Measurements from ENCODE around the gene ADPRHL1.
A peak's percentile ranks its signal among the peaks of the same experiment; 100 is the strongest.
"Not testable (repeated sequence)": the region's sequence is repeated elsewhere in the genome, so short reads cannot be mapped to it uniquely, and the experiment has no call there.

Gene ADPRHL1

DNA sequence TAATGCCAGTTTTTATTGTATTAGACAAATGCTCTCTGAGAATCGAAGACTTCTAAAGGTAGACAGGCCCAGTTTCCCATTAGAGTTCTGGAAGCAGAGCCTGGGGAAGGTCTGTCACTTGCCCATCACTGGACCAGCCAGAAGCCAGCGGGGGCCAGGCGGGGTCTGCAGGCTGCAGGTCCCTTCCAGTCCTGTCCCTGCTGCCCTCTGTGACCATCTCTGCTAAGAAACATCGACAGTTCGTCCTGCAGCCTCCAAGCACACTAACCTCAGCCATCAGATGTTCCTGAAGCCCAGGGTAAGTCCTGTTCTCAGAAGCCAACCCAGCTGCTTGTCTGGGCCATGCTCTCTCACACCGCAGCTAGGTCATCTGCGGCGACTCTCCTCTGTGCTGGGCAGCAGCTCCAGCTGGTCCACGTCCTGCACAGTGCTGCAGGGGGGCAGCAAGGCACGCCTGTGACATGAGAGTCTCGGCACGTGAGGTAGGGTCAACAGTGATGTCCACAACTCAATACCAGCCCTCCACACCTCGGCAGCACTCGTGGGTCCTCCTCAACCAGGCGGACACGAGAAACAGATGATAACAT, 2.9 kb upstream of the ADPRHL1 start:
- DNase-seq (ENCODE audit: low read depth), result no peak

DNA sequence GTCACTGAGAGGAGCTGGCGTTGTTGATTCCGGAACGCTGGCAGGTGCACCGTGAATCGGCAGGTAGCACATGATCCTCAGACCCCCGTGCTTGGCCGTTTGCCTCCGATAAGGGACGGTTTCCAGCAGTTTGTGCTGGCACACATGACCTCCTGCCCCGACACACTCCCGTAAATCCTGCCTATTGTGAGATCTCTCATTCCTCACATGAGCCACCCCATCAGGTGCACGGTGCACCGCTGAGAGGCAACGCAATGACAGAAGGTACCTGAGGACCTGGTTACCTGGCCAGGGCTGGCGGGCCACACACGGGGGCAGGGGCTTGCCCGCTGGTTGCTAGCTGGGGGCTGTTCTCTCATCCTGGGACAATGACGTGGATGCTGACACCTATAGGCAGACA, 2.1 kb upstream of the ADPRHL1 start:
- DNase-seq (ENCODE audit: low read depth), result no peak

DNA sequence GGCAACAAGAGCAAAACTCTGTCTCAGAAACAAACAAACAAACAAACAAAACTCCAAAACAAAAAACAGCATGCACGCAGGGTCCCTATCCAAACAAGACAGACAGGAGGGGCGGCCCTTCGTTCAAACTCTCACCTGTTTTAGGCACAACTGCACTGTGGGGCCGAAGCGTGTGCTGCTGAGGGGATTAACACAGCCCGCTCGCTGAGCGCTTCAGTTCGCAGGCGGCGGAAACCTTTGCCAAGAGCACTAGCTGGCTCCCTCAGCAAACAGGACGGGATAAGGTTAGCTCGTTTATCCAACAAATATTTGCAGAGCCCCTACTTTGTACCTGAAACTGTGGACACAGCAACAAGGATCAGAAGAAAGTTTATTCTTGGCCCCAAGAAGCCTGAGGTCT, 1.6 kb upstream of the ADPRHL1 start:
- DNase-seq (ENCODE audit: low read depth), result no peak

DNA sequence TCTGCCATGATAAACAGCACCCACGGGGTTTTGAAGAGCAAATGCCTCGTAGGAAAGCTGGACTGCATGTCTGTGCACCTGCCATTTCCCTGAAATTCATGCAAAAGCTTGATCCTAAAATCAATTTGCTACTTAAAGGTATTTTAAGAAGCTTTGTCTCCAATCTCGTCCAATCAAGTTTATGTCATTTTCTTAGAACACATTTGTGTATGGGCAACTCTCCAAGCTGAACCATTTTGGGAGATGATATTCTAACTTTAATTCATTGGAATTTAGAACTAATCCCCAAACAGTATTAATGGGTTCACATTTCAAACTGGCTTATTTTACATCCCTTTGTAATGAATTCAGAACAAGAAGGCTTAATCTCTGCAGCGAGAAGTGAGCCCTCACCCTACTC, 822 bp downstream of the ADPRHL1 start:
- no peak for DNase-seq (ENCODE audit: low read depth)

DNA sequence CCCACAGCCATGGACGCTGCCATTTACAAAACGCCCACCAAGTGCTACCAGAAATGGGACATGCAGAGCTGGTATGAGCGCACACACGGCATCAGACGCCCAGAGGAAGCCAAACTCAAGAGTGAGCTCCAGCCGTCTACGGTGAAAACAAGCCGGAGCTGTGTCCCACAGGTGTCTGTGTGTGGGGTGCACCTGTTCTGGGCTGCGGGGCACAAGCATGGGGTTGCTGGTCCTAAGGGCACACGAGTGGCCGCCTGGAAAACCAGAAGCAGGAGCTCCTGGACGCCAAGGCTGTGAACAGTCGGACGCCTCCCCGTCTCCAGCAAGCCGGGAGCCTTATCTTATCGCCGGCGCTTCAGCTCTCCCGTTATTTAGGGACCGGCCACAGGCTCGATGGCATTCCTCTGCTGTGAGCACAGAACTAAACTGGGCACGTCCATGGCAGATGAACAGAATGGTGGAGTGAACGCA, 1.3 kb downstream of the ADPRHL1 start:
- DNase-seq (ENCODE audit: low read depth), result no peak

DNA sequence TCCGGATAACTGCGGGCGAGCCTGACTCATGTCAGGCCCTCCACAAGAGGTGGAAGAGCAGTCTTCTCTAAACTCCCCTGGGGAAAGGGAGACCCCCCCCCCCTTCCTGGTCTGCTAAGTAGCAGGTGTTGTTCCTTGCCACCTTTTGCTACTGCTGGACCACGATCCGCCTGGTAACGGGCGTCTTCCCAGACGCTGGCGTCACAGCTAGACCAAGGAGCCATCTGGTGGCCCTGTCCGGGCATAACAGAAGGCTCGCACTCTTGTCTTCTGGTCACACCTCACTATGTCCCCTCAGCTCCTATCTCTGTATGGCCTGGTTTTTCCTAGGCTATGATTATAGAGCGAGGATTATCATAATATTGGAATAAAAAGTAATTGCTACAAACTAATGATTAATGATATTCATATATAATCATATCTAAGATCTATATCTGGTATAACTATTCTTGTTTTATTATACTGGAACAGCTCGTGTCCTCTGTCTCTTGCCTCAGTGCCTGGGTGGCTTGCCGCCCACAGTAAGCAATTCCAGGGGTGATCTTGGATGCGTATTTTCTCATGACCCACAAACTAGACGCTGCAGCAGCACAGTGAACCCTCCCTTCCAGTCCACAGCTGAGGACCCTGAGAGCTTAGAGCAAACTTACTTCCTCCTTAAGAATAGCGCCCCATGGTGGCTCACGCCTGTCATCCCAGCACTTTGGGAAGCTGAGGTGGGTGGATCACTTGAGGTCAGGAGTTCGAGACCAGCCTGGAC, 2.2 kb downstream of the ADPRHL1 start:
- DNase-seq (ENCODE audit: low read depth), result peak; percentile 40

DNA sequence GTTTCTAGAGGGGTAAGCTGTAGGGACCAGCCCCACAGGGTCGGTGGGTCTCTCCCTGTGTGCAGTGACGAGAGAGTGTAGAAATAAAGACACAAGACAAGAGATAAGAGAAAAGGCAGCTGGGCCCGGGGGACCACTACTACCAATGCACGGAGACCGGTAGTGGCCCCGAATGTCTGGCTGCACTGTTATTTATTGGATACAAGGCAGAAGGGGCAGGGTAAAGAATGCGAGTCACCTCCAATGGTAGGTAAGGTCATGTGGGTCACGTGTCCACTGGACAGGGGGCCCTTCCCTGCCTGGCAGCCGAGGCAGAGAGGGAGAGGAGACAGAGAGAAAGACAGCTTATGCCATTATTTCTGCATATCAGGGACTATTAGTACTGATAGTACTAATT, 2.9 kb downstream of the ADPRHL1 start:
- not testable (repeated sequence) for DNase-seq (ENCODE audit: low read depth)

DNA sequence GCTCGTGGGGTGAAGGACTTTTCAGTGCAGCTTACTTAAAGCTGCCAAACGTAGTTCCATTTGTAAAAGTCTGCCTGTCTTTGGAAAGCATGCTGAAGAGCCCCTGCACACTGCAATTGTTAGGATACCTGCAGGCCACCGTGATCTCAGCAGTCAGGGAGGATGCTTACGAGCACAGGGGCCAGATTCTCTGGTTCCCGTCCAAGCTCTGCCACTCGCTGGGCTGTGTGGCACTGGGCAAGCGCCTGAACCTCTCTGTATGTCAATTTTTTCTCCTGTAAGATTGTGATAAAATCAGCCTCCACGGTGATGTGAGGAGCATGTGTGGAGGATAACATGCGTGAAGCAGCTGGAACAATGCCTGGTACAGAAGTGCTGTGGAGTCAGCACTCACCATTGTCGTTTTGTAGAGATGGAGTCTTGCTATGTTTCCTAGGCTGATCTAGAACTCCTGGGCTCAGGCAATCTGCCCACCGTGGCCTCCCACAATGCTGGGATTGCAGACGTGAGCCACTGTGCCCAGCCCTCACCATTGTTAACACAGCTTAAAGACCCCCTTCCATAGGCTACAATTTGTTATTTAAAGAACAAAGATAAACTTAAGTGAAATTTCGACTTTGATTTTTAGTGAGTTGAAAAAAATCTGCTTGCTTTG, 3.5 kb downstream of the ADPRHL1 start:
- DNase-seq (ENCODE audit: low read depth), result no peak

DNA sequence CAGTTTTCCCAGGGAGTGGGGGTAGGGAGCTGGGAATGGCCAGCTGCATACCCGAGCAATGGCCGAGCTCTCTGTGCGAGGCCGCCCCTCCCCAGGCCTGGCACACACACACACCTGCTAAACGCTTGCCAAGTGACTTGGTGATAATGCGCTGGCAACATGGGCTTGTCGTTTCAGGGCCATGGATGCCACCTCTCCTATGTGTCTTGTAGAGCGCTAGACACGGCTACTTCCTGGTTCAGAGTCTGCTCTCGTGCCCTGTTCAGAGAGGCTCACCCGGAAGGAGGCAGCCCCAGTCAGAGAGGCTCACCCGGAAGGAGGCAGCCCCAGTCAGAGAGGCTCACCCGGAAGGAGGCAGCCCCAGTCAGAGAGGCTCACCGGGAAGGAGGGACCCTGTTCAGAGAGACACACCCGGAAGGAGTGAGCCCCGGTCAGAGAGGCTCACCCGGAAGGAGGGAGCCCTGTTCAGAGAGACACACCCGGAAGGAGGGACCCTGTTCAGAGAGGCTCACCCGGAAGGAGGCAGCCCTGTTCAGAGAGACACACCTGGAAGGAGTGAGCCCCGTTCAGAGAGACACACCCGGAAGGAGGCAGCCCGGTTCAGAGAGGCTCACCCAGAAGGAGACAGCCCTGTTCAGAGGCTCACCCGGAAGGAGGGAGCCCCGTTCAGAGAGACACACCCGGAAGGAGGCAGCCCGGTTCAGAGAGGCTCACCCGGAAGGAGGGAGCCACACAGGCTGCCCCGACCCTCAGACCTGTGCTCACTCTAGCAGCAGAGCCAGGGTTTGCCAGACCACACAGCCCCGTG, 4.2 kb downstream of the ADPRHL1 start:
- DNase-seq (ENCODE audit: low read depth), result no peak

DNA sequence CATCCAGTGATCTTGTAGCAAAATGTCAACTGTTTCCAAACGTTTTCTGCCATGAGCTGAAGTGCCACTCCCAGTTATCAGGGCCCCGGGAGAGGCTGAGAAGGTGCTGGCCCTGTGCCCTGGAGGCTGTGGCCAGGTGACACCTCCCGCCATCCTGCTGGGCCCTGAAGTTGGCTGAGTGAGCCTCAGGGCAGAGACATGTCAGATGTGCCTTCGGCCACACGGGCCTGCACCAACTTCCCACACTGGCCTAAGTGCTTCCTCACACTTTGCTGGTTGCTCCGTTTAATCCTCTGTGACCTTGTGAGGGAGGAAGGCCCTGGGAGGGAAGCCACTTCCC, 4.8 kb downstream of the ADPRHL1 start:
- no peak for DNase-seq (ENCODE audit: low read depth)

DNA sequence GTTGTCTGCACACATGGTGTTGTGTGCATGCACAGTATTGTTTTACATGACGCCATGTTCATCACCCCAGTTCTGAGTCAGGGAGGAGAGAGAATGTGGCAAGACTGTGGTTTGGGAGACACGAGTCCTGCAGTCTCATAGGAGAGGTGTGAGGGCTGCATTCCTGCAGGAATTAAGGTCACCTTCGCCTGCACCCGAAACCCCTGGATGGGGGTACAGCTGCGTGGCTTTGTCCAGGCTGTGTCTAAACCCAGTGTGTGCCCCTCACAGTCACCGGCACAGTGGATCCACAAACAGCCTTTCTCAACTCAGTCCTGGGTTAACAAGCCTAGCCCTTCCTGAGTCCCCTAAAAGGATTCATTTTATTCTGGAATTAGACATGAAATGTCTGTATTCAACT, 5.7 kb downstream of the ADPRHL1 start:
- no peak for DNase-seq (ENCODE audit: low read depth)

DNA sequence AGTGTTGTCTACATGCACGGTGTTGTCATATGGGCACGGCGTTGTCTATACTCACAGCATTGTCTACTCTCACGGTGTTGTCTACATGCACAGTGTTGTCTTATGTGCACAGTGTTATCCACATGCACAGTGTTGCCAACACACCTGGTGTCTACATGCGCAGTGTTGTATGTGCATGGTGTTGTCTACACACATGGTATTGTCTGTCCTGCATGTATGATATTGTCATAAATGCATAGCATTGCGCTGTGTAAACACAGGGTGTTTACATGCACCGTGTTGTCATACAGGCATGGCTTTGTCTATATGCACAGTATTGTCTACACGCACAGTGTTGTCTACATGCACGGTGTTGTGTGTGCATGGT, 6.8 kb downstream of the ADPRHL1 start:
- DNase-seq (ENCODE audit: low read depth), result no peak

DNA sequence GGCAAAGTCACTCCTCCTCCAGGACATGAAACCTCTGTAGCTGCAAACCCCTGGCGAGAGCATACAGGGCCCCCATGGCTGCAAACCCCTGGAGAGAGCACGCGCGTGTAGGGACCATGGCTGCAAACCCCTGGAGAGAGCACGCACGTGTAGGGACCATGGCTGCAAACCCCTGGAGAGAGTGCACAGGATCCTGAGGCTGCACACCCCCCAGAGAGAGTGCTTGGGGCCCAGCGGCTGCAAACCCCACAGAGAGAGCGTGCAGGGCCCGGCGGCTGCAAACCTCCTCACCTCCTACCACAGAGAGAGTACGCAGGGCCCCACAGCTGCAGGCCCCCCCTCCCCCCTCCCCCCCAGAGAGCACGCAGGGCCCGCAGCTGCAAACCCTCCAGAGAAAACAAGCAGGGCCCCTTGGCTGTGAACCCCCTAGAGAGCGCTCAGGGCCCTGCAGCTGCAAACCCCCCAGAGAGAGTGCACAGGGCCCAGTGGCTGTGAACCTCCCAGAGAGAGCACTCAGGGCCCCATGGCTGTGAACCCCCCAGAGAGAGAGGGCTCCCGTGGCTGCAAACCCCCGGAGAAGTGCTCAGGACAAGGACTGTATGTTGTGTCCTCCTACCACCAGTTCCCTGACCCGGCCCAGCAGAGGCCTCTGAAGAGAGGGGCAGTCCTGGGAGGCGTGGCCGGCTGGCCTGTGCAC, 7.3 kb downstream of the ADPRHL1 start:
- DNase-seq (ENCODE audit: low read depth), result no peak

DNA sequence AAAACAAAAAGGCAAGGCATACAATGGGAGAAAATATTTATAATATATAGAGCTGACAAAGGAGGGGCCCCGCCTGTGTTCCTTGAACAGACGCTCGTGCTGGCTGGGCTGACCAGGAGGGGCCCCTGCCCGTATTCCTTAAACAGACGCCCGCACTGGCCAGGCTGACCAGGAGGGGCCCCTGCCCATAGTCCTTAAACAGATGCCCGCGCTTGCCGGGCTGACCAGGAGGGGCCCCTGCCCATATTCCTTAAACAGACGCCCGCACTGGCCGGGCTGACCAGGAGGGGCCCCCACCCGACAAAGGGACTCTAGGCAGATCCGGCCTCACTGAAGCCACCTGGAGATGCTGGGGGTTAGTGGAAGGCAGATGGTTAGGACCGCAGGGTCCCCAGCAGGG, 9.3 kb downstream of the ADPRHL1 start:
- no peak for DNase-seq (ENCODE audit: low read depth)

DNA sequence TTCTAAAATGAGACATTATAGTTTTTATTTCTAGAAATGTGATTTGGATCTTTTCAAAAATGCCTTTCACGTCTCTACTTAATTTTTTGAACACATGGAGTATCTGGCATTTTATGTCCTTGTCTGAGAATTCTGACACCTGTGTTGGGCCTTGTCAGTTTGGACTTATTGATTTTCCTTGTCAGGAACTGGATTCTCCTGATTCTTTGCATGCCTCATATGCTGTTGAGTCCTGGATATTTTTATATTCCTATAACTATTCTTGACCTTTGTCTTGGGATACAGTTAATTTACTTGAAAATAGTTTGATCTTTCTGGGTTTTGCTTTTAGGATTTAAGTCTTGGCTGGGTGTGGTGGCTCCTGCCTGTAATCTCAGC, 10.3 kb downstream of the ADPRHL1 start:
- no peak for DNase-seq (ENCODE audit: low read depth)

DNA sequence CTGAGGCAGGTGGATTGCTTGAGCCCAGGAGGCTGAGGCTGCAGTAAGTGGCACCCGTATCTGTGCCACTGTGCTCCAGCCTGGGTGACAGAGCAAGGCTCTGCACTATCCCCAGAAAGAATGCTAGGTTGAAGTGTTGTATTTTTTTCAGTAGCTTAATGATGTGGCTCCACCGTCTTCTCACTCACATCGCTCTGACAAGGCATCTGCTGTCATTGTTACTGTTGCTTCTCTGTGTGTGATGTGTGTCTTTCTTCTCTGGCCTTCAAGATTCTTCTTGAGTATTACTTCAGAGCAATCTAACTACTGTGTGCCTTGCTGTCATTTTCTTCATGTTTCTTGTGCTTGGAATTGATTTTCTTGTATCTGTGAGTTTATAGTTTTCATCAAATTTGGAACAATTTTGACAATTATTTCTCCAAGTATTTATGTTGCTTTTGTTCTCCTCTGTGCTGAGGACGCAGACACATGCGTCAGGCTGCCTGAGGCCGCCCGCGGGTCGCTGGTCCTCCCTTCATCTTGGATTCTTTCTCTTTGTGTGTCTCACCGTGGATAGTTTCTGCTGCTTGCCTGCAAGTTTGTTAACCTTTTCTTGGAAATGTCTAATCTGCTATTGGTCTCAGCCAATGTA, 10.8 kb downstream of the ADPRHL1 start:
- no peak for DNase-seq (ENCODE audit: low read depth)

DNA sequence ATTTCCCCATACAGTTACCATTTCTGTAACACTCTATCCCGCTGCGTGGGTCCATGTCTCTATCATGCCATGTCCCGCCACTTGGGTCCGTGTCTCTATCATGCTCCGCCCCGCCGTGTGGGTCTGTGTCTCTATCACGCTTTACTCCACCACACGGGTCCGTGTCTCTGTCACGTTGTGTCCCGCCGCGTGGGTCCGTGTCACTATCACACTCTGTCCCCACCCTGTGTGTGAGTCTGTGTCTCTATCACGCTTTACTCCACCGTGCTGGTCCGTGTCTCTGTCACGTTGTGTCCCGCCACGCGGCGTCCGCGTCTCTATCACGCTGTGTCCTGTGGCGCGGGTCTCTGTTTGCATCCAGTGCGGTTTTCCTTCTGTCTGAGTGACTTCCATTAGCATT, 11.6 kb downstream of the ADPRHL1 start:
- DNase-seq (ENCODE audit: low read depth), result no peak

DNA sequence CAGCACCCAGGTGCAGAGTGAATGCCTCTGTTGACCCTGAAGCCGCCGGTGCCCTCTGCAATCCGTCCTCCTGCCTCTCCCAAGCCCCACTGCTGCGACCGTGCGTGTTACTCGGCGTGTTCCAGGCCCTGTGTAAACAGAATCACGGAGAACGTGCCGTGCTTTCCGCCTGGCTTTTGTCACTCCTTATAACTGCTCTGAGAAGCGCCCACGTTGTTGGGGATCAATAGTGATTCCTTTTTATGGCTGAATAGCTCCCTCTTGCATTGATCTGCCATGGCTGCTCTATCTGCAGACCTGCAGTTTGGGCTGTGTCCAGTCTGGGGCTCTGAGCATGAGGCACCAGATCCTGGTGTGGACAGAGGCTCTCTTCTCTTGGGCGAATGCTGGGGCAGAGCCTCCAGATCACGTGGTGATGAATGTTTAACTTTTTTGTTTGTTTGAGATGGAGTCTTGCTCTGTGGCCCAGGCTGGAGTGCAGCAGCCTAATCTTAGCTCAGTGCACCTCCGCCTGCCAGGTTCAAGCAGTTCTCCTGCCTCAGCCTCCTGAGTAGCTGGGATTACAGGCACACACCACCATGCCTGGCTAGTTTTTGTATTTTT, 15.8 kb downstream of the ADPRHL1 start:
- DNase-seq (ENCODE audit: low read depth), result no peak

DNA sequence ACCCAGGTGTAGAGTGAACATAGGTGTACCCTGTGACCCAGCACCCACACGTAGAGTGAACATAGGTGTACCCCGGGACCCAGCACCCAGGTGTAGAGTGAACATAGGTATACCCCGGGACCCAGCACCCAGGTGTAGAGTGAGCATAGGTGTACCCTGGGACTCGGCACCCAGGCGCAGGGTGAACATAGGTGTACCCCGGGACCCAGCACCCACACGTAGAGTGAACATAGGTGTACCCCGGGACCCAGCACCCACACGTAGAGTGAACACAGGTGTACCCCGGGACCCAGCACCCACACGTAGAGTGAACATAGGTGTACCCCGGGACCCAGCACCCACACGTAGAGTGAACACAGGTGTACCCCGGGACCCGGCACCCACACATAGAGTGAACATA, 16.4 kb downstream of the ADPRHL1 start:
- DNase-seq (ENCODE audit: low read depth), result not testable (repeated sequence)

DNA sequence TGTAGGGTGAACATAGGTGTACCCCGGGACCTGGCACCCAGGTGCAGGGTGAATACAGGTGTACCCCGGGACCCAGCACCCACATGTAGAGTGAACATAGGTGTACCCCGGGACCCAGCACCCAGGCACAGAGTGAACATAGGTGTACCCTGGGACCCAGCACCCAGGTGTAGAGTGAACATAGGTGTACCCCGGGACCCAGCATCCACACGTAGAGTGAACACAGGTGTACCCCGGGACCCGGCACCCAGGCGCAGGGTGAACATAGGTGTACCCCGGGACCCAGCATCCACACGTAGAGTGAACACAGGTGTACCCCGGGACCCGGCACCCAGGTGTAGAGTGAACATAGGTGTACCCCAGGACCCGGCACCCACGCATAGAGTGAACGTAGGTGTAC, 17.4 kb downstream of the ADPRHL1 start:
- DNase-seq (ENCODE audit: low read depth), result not testable (repeated sequence)

DNA sequence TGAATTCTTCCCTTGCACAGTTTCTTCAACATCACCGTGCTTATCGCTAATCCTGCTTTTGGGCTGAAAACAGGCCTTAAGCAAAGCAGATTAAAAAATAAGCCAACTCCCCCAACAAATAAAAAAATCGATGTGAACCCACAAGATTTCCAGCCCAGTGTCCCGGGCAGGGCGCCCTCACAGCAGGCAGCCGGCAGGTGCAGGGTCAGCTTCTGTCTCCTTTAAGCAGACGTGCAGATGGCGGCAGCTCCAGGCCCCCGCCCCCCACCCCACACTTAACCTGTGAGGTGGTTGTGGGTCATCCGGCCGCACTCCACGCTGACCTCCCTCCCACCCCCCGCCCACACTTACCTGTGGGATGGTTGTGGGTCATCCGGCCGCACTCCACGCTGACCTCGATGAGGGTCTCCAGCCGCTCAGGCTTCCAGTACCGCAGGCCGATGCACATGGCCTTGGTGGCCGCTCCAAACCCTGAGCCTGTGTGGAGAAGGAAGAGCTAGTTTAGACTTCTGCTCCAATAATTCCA, 19.8 kb downstream of the ADPRHL1 start:
- no peak for DNase-seq (ENCODE audit: low read depth)
